Parathyroid adenoma (tissue), 2 donors: Measurements from ENCODE around the gene PBX4.

ENCODE experiments used
- H2AFZ ChIP-seq: fragments of 300-600 bp; sonication (generic); one replicate; pipeline ENCODE4 v1.7.0; 2017; ENCODE audit warnings: antibody characterized with exemption, mild to moderate bottlenecking
- H3K27ac ChIP-seq: fragments of 300-600 bp; sonication (generic); one replicate; pipeline ENCODE4 v1.7.0; 2017
- H3K27me3 ChIP-seq: fragments of 300-600 bp; sonication (generic); one replicate; pipeline ENCODE4 v1.7.0; 2017; ENCODE audit warnings: low read length; ENCODE audit not compliant: control insufficient read depth, insufficient read depth
- H3K36me3 ChIP-seq: fragments of 300-600 bp; sonication (generic); one replicate; pipeline ENCODE4 v1.7.0; 2017; ENCODE audit warnings: low read length; ENCODE audit not compliant: control insufficient read depth, insufficient read depth
- H3K4me1 ChIP-seq: fragments of 300-600 bp; sonication (generic); one replicate; pipeline ENCODE4 v1.7.0; 2017; ENCODE audit warnings: control low read depth
- H3K4me2 ChIP-seq: fragments of 300-600 bp; sonication (generic); one replicate; pipeline ENCODE4 v1.7.0; 2017; ENCODE audit warnings: low read length
- H3K4me3 ChIP-seq: fragments of 300-600 bp; sonication (generic); one replicate; pipeline ENCODE4 v1.7.0; 2017; ENCODE audit warnings: low read depth, low read length
- H3K79me2 ChIP-seq: fragments of 300-600 bp; sonication (generic); one replicate; pipeline ENCODE4 v1.7.0; 2017; ENCODE audit warnings: control low read depth
- H3K9ac ChIP-seq: fragments of 300-600 bp; sonication (generic); one replicate; pipeline ENCODE4 v1.7.0; 2017; ENCODE audit warnings: mild to moderate bottlenecking
- H3K9me3 ChIP-seq: fragments of 300-600 bp; sonication (generic); one replicate; pipeline ENCODE4 v1.7.0; 2017; ENCODE audit warnings: low read length; ENCODE audit not compliant: control insufficient read depth
- TF ChIP-seq, protein P1 (sequence below): fragments of 300-600 bp; sonication (generic); IDR thresholded peaks from one replicate; pipeline ENCODE4 v1.7.0; 2017; ENCODE audit warnings: antibody characterized with exemption, mild to moderate bottlenecking
- donor health status: primary hyperparathyroidism.

PBX4 gene

DNA sequence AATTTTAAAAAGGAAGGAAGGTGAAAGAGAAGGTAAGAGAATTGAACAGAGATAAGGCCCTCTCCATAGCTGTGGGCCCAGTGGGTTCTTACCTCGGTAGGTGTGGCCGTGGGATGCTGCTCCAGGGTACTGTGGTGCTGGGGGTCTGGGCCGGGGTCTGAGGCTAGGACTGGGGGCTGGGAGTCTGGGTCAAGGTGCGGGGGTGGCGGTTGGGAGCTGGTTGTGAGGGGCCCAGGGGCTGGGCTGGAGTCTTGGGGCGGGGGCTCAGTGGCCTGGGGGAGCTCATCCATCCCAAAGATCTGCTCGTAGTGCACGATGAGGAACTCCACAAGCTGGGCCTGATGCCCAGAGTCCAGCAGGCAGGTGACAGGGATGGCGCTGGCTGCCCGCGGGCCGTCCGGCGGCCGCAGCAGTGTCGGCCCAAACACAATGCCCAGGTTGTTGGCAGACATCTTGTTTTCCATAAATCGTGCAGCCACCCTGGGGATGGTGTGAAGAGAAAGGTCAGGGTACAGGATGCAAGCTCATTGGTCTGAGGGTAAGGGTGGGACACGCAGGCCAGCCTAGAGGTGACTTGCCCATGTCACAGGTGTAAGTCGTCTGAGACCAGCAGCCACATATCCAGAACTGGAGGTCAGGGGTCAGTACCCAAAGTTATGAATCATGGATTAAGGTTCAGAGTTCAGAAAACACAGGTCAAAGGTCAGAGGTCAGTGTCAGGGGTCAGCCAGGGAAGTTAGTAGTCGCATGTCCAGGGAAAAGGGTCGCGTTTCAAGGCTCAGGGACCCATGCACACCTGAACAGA is 15.4 kb upstream of the PBX4 start:
- H3K4me2 ChIP-seq, result no peak overlapping the region
- H3K4me3 ChIP-seq, result no peak overlapping the region
- no peaks in the 10 kb centered on the region for H3K9me3 ChIP-seq
- no peak overlapping the region for H3K27ac ChIP-seq
- no peak overlapping the region for H3K9ac ChIP-seq
- H3K36me3 ChIP-seq, result no peaks in the 10 kb centered on the region
- no peak overlapping the region for H2AFZ ChIP-seq
- H3K4me1 ChIP-seq, result peaks cover 9% of the 10 kb centered on the region
- TF ChIP-seq, protein P1, sequence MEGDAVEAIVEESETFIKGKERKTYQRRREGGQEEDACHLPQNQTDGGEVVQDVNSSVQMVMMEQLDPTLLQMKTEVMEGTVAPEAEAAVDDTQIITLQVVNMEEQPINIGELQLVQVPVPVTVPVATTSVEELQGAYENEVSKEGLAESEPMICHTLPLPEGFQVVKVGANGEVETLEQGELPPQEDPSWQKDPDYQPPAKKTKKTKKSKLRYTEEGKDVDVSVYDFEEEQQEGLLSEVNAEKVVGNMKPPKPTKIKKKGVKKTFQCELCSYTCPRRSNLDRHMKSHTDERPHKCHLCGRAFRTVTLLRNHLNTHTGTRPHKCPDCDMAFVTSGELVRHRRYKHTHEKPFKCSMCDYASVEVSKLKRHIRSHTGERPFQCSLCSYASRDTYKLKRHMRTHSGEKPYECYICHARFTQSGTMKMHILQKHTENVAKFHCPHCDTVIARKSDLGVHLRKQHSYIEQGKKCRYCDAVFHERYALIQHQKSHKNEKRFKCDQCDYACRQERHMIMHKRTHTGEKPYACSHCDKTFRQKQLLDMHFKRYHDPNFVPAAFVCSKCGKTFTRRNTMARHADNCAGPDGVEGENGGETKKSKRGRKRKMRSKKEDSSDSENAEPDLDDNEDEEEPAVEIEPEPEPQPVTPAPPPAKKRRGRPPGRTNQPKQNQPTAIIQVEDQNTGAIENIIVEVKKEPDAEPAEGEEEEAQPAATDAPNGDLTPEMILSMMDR, result no peak
- no peaks in the 10 kb centered on the region for H3K79me2 ChIP-seq
- H3K27me3 ChIP-seq, result no peaks in the 10 kb centered on the region

DNA sequence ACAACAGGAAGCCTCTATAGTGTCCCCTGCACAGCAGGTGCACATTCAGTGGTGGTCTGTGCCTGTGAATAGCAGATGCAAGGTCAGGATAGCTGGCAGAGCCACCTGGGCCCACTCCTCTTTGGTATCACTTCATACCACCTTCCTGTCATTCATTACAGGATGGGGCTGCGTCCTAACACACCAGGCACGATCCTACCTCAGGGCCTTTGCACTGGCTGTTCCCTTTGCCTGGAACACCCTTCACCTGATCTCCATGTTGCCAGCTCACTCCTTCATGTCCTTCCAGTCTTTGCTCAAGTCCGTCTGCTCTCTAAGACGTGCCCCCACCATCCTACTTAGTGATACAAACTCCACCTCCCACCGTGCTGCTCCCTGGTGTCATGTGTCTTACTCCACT is 14.2 kb upstream of the PBX4 start:
- H3K27me3 ChIP-seq, result no peaks in the 10 kb centered on the region
- H3K9ac ChIP-seq, result no peak overlapping the region
- TF ChIP-seq, protein P1, result no peak
- no peak overlapping the region for H3K4me2 ChIP-seq
- H3K4me3 ChIP-seq, result no peak overlapping the region
- H3K79me2 ChIP-seq, result no peaks in the 10 kb centered on the region
- peaks cover 9% of the 10 kb centered on the region for H3K4me1 ChIP-seq
- H3K36me3 ChIP-seq, result no peaks in the 10 kb centered on the region
- no peaks in the 10 kb centered on the region for H3K9me3 ChIP-seq
- no peak overlapping the region for H2AFZ ChIP-seq
- H3K27ac ChIP-seq, result no peak overlapping the region

DNA sequence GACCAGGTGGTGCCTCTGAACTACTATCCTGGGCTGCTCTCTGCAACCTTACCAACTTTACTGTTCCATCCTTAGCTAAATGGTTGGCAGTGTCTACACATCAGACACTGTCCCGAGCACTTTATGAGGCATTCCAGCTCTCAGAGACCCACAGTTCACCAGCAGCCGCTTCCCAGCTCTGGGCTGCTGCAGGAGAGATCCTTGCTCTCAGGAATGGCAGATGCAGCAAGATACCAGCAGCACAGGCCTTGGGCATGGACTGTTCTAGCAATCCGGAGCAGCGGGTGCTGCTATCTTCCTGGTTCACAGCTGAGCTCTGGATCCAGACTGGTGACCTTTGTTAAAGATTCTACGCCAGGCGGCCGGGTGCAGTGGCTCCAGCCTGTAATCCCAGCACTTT is 12.9 kb upstream of the PBX4 start:
- Histone ChIP-seq H3K36me3 (no peaks in the 10 kb centered on the region), H3K4me1 (no peaks in the 10 kb centered on the region), H3K4me2 (no peak overlapping the region), H3K79me2 (no peaks in the 10 kb centered on the region), H3K9ac (no peak overlapping the region), H3K4me3 (no peak overlapping the region), H3K27me3 (no peaks in the 10 kb centered on the region), H3K9me3 (no peaks in the 10 kb centered on the region), H3K27ac (no peak overlapping the region), H2AFZ (no peak overlapping the region)
- TF ChIP-seq, protein P1, result no peak

DNA sequence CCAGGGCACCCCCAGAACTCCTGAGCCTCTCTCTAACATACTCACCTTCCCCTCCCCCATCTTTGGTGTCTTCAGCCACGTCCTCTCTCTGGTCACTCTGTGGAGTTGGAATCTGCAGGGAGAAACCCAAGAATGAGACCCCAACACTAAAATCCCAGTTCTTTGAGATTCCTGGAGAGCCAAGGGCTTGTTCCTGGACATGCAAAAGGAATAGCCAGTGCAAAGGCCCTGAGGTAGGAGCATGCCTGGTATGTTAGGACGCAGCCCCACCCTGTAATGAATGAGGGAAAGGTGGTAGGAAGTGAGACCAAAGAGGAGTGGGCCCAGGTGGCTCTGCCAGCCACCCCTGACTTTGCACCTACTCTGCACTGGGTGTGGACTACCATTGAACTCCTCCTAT is 11.9 kb upstream of the PBX4 start:
- Histone ChIP-seq H3K4me2 (no peak overlapping the region), H3K27me3 (no peaks in the 10 kb centered on the region), H3K4me1 (no peaks in the 10 kb centered on the region), H3K27ac (no peak overlapping the region), H3K9ac (no peak overlapping the region), H3K9me3 (no peaks in the 10 kb centered on the region), H2AFZ (no peak overlapping the region), H3K79me2 (no peaks in the 10 kb centered on the region), H3K36me3 (no peaks in the 10 kb centered on the region), H3K4me3 (no peak overlapping the region)
- TF ChIP-seq, protein P1, result no peak

DNA sequence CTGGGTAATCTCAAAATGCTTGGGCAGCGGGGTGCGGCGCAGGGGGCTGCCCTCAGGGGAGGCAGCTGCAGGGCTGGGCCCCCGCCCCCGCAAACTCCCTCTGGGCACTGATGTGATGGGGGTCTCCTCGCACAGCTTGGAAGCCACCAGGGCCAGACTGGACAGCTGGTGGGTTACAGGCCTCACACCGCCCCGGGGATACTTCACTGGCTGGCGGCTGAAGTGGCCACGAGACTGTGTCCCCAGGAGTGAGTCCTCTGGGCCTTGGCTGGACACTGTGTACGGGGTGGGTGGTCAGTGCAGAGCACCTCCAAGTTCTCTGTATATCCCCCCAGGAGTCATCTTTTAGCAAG is 11.6 kb upstream of the PBX4 start:
- Histone ChIP-seq H3K9me3 (no peaks in the 10 kb centered on the region), H3K4me2 (no peak overlapping the region), H3K79me2 (no peaks in the 10 kb centered on the region), H3K9ac (no peak overlapping the region), H3K27me3 (no peaks in the 10 kb centered on the region), H2AFZ (no peak overlapping the region), H3K4me3 (no peak overlapping the region), H3K36me3 (no peaks in the 10 kb centered on the region), H3K27ac (no peak overlapping the region), H3K4me1 (no peaks in the 10 kb centered on the region)
- TF ChIP-seq, protein P1, result no peak
